Fibroblast of pulmonary artery (primary cell): ENCODE data around the gene SERPINH1.

Experiments used
- DNase-seq: peaks from one replicate; pipeline ENCODE4 v3.0.0-alpha.2; 2010; ENCODE audit warnings: low read depth
- H3K4me3 ChIP-seq: replicated peaks from 2 replicates; pipeline ENCODE4 v1.5.1; 2011; ENCODE audit warnings: low read depth, mild to moderate bottlenecking, control low read depth, low read length, moderate library complexity
- TF ChIP-seq, protein P1 (sequence below): IDR thresholded peaks from 2 replicates; pipeline ENCODE4 v1.5.1; 2011; ENCODE audit warnings: mild to moderate bottlenecking, control low read depth, low read length, inconsistent platforms; ENCODE audit errors: missing control alignments

Gene SERPINH1

DNA sequence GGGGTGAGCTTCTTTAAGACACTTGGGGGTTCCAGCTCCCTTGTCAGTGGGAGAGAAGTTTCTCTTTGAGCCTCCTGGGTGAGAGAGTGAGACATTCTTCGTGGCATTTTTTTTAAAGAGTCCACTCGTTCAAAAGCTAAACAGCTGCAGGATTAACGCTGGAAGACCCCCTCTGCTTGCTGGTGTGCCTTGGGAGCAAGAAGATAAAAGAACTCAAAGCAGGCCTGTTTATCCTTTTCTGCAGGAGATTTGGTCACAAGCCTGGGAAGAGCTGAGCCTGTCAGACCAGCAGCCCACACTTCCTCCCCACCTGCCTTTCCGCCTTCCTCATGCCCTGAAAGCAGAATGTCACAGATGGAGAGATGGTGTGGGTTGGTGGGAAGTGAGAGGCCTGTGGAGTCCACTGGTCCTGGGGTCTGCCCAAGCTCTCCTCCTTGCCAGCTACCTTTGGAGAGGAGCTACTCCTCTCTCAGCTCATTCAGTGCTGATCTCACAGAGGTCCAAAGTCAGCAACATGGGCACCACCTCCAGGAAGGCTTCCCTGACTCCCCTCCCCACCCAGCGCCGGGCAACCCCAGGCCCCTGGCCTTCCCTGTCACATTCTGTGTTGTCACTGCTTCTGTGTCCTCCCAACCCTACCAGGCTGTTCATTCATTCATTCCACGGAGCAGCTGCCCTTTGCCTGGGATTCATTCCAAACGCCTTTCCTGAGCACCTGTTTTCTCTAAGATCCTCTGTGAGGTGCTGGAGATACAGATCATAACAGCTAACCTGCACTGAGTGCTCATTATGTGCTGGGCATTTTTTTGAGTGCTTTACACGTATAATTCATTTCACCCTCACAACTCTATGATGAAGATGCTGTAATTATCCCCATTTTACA is 43.0 kb upstream of the SERPINH1 start:
- DNase-seq: no peak
- TF ChIP-seq, protein P1, sequence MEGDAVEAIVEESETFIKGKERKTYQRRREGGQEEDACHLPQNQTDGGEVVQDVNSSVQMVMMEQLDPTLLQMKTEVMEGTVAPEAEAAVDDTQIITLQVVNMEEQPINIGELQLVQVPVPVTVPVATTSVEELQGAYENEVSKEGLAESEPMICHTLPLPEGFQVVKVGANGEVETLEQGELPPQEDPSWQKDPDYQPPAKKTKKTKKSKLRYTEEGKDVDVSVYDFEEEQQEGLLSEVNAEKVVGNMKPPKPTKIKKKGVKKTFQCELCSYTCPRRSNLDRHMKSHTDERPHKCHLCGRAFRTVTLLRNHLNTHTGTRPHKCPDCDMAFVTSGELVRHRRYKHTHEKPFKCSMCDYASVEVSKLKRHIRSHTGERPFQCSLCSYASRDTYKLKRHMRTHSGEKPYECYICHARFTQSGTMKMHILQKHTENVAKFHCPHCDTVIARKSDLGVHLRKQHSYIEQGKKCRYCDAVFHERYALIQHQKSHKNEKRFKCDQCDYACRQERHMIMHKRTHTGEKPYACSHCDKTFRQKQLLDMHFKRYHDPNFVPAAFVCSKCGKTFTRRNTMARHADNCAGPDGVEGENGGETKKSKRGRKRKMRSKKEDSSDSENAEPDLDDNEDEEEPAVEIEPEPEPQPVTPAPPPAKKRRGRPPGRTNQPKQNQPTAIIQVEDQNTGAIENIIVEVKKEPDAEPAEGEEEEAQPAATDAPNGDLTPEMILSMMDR: no peak
- no peak overlapping the region for H3K4me3 ChIP-seq

DNA sequence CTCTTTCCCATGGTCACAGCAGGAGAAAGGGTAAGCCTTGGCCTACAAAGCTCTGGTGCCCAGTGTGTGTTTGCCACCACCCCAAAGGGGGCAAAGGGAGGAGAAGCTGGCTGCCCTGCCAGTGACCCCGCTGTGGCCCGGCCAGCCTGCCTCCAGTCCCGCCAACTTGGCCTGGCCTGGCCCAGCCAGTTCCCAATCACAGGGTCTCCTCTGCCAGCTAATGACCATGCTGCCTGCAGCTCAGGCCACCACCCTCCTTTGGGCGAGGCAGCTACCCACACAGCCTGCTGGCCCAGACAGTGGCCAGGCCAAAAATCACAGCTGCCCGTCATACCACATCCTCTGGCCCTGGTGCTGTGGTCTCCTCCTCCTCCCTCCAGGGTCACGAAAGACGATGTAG is 41.4 kb upstream of the SERPINH1 start:
- TF ChIP-seq, protein P1: no peak
- H3K4me3 ChIP-seq: no peak overlapping the region
- DNase-seq: no peak

DNA sequence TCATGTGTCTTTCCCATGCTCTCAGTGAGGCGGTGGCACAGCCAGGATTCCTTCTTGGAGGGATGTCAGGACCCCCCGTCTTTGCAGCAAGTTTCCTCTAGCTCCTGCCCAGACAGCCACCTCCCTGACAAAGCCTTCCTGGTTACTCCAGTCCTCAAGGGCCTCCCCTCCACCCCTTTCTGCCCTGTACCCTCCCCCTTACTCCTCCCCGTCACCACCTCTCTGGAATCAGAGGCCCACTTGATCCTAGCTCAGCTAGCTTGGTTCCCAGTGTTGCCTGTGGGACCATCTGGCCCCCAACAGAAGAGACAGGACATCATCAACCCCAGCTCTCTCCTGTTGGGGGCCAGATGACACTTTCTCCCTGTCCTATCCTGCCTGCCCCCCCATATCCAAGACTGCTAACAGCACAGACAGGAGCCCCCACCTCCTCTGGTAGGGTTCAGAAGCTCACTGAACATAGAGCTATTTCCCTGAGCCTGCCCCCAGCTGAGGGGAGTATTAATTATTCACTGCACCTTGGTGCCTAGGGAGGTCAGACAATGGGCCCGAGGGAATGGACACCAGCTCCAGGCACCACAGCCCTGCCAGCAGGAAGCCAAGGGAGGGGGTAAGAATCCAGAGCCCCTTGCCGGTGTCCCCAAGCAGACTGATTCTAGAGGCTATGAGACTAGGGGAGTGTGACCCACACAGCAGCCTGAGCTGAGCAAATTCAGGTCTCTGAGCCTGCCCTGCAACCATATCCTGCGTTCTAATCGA is 39.6 kb upstream of the SERPINH1 start:
- no peak for DNase-seq
- TF ChIP-seq, protein P1: no peak
- no peak overlapping the region for H3K4me3 ChIP-seq

DNA sequence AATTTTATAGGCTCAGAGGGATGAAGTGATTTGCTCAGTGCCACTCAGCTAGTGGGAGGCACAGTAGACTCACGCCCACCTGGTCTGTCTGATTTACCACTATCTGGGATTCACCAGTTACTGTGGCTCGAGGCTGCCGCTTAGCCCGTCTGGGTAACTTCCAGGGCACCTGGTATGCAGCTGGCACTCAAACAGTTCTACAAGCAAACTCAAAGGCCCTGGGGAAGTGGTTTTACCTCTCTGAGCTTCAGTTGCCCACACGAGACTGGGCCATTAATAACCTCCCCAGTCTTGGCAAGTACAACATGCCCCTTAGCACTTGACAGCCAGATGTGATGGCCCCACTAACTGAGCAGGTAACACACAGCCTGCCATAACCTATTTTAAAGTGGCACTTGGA is 38.9 kb upstream of the SERPINH1 start:
- TF ChIP-seq, protein P1: no peak
- DNase-seq: no peak
- H3K4me3 ChIP-seq: no peak overlapping the region

DNA sequence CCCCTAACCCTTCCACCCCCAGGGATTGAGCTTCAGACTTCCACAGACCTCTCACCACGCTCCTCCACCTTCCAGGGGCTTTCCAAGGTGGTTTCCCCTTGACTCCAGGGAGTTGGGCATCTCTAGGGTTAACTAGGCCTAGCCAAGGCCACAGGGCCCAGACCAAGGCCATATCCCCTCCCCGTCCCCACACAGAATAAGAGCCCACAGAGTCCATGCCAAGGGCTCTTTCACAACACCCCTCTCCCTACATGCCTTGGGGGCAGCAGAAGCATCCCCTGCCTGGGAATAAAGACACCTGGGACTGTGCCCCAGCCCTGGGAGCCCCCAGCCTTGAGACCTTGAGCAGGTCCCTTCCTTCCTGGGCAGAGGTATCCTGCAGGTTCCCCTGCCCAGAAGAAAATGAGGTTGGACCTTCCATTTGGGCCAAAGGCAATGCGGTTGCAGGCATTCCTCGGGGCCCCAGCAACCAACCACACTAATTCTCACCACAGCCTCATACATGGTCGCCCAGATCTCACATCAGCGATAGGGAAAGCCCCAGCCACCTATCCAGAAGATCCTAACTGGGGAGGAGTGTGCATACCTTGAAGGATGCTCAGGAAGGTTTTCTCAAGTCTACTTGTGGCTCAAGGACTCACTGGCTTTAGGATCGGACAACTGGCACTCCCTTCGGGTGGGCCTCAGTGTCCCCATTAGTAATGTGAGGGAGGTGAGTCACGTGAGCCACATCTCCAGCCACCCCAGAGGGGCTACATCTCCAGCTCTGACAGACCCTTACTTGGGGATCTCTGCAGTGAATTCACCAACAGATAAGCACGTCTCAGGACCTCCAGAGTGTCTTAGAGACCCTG is 38.0 kb upstream of the SERPINH1 start:
- TF ChIP-seq, protein P1: no peak
- H3K4me3 ChIP-seq: no peak overlapping the region
- DNase-seq: no peak

DNA sequence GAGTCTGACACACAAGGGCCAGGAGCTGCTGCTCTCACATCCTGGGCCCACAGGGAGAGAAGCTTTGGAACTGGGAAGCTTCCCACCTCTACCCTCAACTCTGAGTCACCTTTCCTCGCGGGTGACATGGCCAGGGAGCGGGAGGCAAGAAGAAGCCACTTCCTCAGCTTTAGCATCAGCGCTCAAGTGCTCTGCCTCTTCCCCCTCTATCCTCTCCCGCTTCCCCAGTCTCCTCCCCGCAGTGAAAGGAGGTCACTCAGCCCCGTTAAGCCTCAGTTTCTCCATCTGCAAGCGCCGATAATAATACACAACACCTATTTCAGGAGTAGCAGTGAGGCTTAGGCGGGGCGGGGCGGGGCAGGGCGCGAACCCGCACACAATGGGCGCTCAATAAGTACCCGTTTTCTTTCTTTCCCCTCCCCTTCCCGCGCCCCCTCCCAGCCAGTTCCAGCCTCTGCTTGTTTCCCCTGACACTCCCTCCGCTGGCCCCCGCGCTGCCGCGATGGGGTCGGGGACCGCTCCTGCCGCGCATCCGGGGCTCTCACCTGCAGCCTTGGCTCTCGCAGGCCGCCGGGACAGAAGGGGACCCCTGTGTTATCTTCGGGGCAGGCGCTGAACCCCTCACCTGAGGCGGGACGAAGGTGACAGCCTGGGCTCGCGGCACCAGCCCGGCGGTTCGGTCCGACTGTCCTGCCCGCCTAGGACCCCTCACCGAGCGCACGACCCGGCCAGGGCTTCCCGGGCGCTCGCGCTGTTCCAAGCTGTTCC is 37.2 kb upstream of the SERPINH1 start:
- peak overlapping the region; percentile 68 for H3K4me3 ChIP-seq
- TF ChIP-seq, protein P1: no peak
- DNase-seq: no peak
